NCI-H146 (cell line): ENCODE measurements around the gene RNF152.
"Not testable (repeated sequence)": the region's sequence is repeated elsewhere in the genome, so short reads cannot be mapped to it uniquely, and the experiment has no call there.

Source experiments
- DNase-seq: peaks from one replicate; lab custom pipeline; 2025; lab: John Stamatoyannopoulos, UW

The RNF152 gene

DNA sequence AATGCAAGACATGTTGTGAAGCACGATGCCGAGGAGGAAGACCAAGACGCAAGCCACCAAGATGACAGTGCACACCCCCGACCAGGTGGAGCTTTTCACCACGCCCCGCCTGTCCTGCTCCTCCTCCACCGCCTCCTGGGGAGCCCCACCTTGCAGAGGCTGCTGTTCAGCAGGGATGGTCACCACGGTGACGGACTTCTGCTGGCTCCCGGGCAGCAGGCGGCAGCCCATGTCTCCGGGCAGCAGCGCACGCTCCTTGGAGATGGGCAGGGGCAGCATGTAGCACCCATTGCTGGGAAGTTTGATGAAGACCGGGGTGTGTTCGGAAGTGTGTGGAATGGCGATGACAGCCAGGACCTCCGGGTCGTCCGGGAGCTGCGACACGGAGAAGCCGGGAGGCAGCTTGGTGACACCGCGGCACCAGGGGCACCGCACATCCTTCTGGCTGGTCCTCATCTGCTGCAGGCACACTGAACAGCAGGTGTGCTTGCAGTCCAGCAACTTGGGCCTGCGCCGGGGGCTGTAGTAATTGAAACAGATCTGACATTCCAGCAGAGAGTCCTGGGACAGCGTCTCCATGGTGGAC, 76.8 kb downstream of the RNF152 start:
- DNase-seq, result no peak

DNA sequence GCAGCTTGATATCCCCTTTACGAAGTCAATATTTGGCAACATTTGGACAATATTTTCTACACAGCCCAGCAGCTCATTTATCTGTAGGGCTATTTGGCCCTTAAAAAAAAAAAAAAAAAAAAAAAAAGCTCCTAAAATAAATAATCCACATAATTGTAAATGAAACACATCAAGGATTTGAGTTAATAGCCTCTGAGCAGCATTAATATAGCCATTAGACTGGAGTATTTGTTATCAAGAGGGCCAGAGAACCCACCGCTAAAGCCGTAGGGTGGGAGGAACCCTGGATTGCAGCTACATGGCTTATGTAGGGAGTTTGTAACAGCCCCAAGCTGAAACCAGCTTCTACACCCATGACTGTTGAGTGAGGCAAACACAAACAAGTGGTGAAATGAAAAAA, 84.5 kb downstream of the RNF152 start:
- no peak for DNase-seq

DNA sequence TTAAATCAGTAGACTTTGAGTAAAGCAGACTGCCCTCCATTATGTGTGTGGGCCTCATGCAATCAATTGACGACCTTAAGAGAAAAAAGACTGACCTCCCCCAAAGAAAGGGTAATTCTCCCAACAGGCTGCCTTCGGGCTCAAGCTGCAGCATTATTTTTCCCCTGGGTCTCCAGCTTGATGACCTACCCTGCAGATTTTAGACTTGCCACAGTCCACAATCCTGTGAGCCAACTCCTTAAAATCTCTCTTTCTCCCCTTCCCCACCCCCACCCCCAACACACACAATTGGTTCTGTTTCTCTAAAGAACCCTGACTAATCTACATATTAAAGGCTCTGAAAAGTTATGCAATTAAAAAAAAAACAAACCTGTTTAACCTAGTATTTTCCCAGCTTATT, 89.4 kb downstream of the RNF152 start:
- no peak for DNase-seq

DNA sequence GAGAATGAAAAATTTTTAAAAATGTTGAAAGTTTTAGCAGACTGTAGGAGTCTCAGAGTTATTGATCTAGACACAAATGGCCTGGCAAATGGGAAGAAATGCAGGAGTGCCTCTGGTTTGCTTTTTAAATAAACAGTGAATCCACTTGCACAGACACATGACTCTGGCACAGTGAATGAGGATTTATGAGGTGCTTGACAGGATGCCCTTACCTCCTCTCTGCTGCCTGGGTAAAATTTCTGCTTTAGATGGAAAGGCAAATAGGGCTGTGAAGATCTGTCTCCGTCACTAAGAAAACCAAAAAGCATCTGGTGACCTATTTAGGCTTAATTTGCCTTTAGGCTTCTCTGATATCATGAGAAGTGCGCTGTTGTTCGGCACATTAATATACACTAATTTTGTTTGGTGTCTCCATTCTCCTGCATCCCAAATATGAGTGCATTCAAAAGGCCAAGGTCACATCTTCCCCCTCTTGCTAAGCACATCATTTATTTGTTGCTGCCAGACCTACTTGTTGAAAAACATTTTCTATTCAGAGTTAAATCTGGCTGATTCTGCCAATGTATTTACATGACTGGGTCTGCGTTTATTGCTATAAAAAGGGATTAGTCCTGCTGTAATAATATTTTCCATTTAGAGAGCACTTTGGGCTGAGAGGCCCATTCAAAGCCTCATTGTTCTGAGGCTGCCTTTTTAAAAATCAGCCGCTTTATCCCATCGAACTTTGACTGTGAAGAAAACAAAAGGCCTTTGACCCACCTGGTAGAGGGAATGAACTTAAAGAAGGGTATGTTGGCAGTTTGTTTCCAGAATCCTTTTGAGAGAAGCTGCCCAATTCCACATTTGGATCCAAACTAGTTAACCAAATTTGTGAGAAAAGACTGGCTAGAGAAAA, 94.9 kb downstream of the RNF152 start:
- DNase-seq, result no peak

DNA sequence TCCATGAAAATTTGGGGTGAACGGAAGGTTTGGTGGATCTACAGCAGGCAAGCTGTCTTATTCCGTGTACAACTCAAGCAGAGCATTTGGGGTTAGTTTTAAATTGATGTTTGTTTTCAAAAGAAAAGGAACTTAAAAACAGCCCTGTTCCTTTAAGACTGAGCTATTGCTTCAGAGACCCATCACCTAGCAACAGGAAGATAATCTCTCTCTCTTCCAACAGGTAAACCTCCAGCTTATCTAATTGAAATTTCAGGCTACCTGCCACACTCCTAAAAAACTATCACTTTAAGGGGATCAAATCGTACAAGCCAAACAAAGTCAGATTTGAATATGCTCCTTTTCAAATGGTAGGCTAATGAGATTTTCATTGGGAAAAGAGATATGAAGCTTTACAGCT, 101.8 kb downstream of the RNF152 start:
- DNase-seq, result no peak

DNA sequence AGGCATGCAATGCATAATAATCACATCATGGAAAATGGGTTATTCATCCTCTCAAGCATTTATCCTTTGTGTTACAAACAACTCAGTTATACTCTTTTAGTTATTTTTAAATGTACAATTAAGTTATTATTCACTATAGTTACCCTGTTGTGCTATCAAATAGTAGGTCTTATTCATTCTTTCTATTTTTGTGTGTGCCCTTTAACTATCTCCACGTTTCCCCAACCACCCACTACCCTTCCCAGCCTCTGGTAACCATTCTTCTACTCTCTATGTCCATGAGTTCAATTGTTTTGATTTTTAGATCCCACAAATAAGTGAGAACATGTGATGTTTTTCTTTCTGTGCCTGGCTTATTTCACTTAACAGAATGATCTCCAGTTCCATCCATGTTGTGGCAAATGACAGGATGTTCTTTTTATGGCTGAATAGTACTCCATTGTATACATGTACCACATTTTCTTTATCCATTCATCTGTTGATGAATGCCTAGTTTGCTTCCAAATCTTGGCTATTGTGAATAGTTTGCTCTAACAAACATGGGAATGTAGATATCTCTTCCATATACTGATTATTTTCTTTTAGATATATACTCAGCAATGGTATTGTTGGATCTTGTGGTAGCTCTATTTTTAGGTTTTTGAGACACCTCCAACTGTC, 105.7 kb downstream of the RNF152 start:
- not testable (repeated sequence) for DNase-seq

DNA sequence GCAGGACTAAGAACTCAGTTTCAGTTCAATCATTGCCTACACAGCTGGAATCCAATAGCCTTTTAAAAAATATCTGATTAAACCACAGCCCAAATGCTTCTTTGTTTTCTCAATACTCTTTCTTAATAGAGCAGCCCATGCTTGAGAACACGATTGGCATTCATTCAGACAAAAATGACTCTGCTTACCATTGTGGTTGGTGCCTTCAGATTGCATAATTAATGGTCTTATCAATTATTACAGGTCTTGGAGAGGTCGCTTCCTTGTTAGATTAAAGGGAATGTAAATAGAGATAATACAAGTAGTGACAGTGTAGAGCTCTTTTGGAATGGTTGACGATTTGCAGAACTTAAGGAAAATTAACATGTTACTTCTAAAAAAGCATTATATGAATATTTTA, 107.2 kb downstream of the RNF152 start:
- no peak for DNase-seq

DNA sequence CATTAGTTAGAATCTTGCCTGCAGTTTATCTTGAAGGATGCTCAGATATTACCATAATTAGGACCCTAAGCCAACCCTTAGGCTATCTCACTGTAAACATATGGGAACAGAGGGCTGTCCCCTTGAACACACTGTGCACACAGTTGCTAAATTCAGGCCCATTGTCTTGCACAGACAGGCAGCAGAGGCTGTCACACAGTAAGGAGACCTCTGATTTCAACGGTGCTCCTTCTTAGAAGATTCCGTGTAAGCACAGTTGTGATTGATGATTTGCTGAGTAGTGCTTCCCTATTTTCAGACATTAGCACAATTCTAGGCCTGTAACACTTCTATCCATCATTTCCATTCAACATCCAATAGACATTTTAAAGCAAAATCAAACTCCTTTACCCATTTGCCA, 108.0 kb downstream of the RNF152 start:
- DNase-seq, result no peak

DNA sequence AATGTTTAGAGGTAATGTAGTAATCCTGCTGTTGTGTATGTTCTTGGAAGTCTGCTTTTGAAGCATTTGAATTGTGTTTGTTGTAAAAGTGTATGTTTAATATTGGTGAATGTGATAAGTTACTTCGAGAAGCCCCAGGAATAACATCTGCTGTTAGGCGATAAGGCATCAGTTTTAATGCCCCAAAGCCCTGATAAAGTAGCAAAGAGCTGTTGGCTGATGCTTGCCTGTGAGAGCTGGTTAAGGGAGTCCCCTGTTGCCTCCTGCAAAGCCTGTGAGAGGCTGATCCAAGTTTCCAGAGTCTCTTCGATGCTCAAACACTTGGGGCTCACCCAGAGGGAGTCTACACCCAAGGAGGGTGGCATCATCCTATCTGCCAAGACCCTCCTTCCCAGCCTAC, 110.3 kb downstream of the RNF152 start:
- no peak for DNase-seq

DNA sequence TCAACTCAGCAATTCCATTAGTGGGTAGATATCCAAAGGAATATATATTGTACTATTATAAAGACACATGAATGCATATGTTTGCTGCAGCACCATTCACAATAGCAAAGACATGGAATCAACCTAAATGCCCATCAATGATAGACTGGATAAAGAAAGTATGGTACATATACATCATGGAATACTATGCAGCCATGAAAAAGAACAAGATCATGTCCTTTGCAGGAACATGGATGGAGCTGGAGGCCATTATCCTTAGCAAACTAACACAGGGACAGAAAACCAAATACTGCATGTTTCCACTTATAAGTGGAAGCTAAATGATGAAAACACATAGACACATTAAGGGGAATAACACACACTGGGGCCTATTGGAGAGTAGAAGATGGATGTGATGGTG, 116.6 kb downstream of the RNF152 start:
- DNase-seq, result not testable (repeated sequence)

DNA sequence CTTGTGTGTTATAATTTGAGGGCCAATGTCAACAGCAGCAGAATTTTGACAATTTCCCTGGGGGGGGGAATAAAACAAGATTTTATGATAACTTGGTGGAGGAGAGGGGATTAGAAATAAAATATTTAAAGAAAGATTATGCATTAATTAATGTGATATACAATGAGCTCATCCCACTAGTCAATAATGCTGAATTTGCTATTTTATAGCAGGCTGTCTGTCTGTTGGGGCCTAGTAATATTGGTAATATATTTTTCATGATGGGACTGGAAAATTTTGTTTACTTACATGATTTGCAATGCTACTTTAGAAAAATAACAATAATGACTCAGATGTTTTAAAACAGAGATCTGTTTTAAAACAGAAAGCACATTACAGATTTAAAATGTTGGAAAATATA, 118.0 kb downstream of the RNF152 start:
- no peak for DNase-seq

DNA sequence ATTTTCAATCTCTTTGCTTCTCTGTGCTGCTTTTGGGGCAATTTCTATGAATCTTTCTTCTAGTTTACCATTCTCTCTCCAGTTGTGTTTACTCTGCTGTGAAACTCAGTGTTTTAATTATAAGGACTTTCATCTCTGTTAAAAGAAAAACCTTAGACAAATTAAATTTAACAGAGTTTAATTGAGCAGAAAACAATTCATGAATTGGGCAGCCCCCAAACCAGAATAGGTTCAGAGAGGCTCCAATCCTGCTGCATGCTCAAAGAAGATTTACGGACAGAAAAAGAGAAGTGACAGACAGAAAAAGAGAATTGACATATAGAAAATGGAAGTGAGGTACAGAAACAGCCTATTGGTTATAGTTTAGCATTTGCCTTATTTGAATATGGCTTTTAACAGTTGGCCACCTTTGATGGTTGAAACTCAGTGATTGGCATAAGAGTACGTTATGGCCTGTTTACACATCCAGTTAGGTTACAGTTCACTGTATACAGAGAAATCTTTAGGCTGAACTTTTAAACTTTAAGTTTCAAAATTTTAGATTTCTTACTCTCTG, 120.4 kb downstream of the RNF152 start:
- DNase-seq, result no peak

DNA sequence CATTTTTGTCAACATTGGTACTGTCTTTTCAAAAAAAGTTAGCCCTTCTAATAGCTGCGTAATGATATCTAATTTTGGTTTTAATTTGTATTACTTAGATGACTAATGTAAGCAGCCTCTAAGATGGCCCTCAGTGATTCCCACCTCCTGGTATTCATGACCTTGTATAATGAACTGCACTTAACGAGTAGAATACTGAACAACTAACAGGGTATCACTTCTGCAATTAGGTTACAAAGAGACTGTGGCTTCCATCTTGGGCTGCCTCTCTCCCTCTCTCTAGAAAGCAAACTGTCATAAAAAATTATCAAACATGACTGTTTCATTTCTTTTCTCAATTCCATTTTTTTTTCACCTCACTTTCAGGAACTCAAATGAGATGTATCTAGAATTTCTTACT, 120.9 kb downstream of the RNF152 start:
- no peak for DNase-seq

DNA sequence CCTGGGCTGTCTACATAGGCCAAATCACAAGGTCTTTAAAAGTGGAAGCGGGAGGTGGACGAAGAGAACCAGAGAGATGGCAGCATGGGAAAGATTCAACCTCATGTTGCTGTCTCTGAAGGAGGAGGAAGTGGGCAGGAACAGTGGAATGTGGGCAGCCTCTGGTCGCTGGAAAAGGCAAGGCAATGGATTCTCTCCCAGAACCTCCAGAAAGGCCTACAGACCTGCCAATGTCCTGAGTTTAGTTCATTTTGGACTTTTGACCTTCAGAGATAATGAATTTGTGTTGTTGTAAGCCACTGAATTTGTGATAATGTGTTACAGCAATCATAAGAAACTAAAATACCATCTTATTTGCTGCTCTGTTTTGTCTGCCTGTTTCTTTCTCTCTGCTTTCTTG, 122.5 kb downstream of the RNF152 start:
- no peak for DNase-seq

DNA sequence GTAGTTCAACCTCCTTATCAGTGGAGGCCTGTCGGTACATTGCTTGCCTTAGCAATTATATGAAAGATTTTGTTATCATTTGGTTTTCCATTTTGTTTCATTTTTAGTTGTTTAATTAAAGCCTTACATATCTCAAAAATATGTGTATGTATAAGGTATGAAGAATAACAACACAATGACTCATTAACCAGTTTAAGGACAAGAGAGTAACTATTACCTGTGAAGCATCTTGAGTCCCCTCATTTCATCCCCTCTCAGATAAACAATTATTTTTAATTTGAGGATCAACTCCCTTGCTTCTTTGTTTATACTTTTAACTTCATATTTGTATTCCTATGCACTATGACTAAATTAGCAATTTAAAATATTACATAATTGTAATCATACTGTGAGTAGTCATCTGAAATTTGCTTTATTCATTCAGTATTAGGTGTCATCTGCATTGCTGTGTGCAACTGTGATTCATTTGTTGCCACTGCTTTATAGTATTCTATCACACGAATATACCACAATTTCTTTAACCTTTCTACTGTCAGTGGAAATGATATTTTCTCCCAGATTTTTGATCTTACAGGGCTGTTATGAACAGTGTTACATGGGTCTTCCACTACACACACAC, 126.4 kb downstream of the RNF152 start:
- DNase-seq, result no peak

DNA sequence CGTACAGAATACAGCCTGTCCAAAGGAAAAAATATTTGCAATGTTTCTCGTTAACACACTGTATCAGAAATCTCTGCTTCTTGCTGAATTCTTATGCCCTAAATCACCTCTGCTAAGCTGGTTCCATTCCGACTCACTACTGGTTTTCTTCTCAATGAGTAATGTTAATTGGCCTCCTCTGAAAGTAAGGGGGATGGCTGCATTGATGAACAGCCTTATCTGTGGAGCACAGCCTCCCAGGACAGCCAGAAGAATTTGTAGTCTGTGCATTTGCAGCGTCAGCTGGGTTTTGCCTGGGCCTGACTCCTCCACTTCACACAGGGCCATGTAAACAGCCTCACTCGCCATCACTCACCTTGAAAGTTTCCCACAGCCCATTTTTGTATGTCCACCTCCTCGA, 127.7 kb downstream of the RNF152 start:
- DNase-seq, result no peak

DNA sequence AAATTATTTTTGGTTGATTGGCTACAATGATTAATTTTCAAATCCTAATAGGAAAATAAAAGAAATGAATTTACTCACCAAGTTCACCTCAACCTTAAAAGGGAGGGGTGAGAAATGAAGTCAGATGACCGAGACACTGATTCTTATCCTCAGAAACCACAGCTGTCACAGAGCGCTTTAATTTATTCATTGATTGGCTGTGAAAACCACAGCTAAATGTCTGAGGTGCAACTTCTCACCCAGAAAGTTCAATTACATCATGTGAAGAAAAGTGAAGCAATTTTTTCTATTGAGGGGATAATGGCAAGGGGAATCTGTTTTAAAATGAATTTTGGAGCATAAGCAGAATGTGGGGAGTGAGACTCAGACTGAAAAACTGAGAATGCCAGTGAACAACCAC, 128.4 kb downstream of the RNF152 start:
- DNase-seq, result no peak

DNA sequence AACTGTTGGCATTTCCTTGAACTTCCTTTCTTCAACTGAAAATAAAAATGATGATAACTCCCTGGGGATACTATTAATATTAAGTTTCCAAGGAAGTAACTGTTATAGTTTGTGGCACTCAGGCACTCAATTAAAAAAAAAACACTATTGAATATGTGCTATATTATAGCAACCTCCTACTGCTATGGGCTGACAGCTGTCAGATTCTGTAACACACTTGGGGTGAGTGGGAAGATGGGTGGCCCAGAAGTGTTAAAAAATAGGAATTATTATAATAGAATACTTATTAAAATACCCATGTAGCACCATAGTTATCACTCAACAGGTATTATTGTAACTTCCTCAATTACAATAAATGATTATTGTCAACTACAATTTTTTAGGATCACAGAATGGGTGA, 130.9 kb downstream of the RNF152 start:
- no peak for DNase-seq
